Heart left ventricle (tissue), 16 donors: ENCODE measurements around the gene BRSK1. TPM values are rescaled to one million over a fixed set of nuclear protein-coding genes. Genes with fewer than 3 reads are reported as not detected.

ENCODE experiments used
- ATAC-seq, 4 donors: fragments of 200-7000 bp; cut with Tn5 transposase; one replicate each; pipeline ENCODE4 v1.9.1; 2020 to 2022; ENCODE audit warnings: moderate library complexity in 4 of 4, mild to moderate bottlenecking in 3 of 4, moderate number of reproducible peaks in 1 of 4
- DNase-seq, 5 donors: peaks; one replicate each; pipeline ENCODE4 v3.0.0-alpha.2; 2020
- H3K27ac ChIP-seq, 12 donors: fragments of 200-600 bp; sonication (generic) in 4 of 12; one replicate each; pipeline versions ENCODE4 v1.5.0 to v1.8.0; 2016 to 2022; ENCODE audit warnings: mild to moderate bottlenecking in 2 of 12
- H3K27me3 ChIP-seq, 9 donors: fragments of 200-600 bp; sonication (generic) in 2 of 9; one replicate each; pipeline versions ENCODE4 v1.5.1 to v1.8.0; 2016 to 2022; ENCODE audit warnings: mild to moderate bottlenecking in 3 of 9
- H3K36me3 ChIP-seq, 9 donors: fragments of 200-600 bp; sonication (generic) in 2 of 9; one replicate each; pipeline versions ENCODE4 v1.5.0 to v1.8.0; 2018 to 2022; ENCODE audit warnings: mild to moderate bottlenecking in 2 of 9
- H3K4me1 ChIP-seq, 12 donors: fragments of 200-600 bp; sonication (generic) in 4 of 12; one replicate each; pipeline versions ENCODE4 v1.5.0 to v1.8.0; 2016 to 2022; ENCODE audit warnings: mild to moderate bottlenecking in 3 of 12
- H3K4me3 ChIP-seq, 12 donors: fragments of 200-600 bp; sonication (generic) in 4 of 12; one replicate each; pipeline versions ENCODE4 v1.5.0 to v1.8.0; 2017 to 2022; ENCODE audit warnings: mild to moderate bottlenecking in 9 of 12, moderate library complexity in 4 of 12
- H3K9me3 ChIP-seq, 12 donors: fragments of 200-600 bp; sonication (generic) in 4 of 12; one replicate each; pipeline versions ENCODE4 v1.5.0 to v1.8.0; 2016 to 2022; ENCODE audit warnings: mild to moderate bottlenecking in 1 of 12
- POLR2A ChIP-seq, 2 donors: fragments of 450-650 bp; IDR thresholded peaks; one replicate each; pipeline ENCODE4 v1.6.1; 2017; ENCODE audit warnings: antibody characterized with exemption in 2 of 2, mild to moderate bottlenecking in 2 of 2, moderate library complexity in 2 of 2
- WGBS, 4 donors: extraction: QIAGEN DNeasy Blood & Tissue Kit in 2 of 4; methylation state at CpG; one replicate each; pipeline versions ENCODE4 v1.1.5 to v1.1.7; 2013 to 2018; 5-methylcytosine and 5-hydroxymethylcytosine counted together
- intact Hi-C, 10 donors: fragments of 100-400 bp; cut with DNase I; formaldehyde crosslinking; loops; one replicate each; pipeline versions ENCODE4 v1.11.1 to v1.14.2; 2022
- polyA plus RNA-seq, 2 donors: library from polyadenylated mRNA; stranded (reverse); fragments of 200-250 nt; gene quantifications; one replicate each; pipeline ENCODE4 v1.2.3, GENCODE V29; 2013
- total RNA-seq, 9 donors: library from RNA; depleted of rRNA in 2 of 9; stranded (reverse); fragments of >200 nt in 2 of 9; fragmentation: NEBNext Ultra II Directional in 3 of 9; extraction: Animal tissue kit (Norgen Biotek cat#: 25700) in 3 of 9; gene quantifications; one replicate each; pipeline versions ENCODE4 v1.1.0 to v1.2.4, GENCODE V29; 2016 to 2023
- TF ChIP-seq, protein P1 (sequence below), 12 donors: fragments of 200-600 bp; sonication (generic) in 4 of 12; IDR thresholded peaks; one replicate each; pipeline versions ENCODE4 v1.5.0 to v1.8.0; 2018 to 2022; ENCODE audit warnings: antibody characterized with exemption in 12 of 12, mild to moderate bottlenecking in 5 of 12
- donor health status: ischemic (EF 13 %, LVEDD 7.1; RV severe dilation, severe dysfunction).
- donor health status: healthy with polysubstance abuse.
- donor health status: DM: no; HTN: yes; CAD: no.
- donor health status: DM: no; HTN: no; CAD: no.
- donor health status: ischemic (EF 25% LVEDD 6.9; RV normal size, moderate dysfunction).
- donor health status: ischemic (EF 25% LVEDD 5.7; RV mildly dilated, moderate dysfunction).
- donor health status: healthy.
- donor health status: DM: yes; HTN: yes; CAD: no.
- donor health status: ischemic (EF 35%, LVEDD 5.7; RV mildly dilated, moderate dysfunction).
- donor health status: nonischemic (EF 11% LVEDD 7.7; RV severe dilation, severe dysfunction).
- donor health status: DM: yes; HTN: yes; CAD: no.
- donor health status: PGD.
- donor health status: ischemic (EF 29% LVEDD 5.4; RV normal size, mild dysfunction).
- donor health status: nonischemic (EF 23%, LVEDD 6.1; RV moderate dilation, normal function).

The BRSK1 gene
- total and polyA plus RNA-seq, 11 donors, result 1.6 to 7.4 (median 2.1) TPM

DNA sequence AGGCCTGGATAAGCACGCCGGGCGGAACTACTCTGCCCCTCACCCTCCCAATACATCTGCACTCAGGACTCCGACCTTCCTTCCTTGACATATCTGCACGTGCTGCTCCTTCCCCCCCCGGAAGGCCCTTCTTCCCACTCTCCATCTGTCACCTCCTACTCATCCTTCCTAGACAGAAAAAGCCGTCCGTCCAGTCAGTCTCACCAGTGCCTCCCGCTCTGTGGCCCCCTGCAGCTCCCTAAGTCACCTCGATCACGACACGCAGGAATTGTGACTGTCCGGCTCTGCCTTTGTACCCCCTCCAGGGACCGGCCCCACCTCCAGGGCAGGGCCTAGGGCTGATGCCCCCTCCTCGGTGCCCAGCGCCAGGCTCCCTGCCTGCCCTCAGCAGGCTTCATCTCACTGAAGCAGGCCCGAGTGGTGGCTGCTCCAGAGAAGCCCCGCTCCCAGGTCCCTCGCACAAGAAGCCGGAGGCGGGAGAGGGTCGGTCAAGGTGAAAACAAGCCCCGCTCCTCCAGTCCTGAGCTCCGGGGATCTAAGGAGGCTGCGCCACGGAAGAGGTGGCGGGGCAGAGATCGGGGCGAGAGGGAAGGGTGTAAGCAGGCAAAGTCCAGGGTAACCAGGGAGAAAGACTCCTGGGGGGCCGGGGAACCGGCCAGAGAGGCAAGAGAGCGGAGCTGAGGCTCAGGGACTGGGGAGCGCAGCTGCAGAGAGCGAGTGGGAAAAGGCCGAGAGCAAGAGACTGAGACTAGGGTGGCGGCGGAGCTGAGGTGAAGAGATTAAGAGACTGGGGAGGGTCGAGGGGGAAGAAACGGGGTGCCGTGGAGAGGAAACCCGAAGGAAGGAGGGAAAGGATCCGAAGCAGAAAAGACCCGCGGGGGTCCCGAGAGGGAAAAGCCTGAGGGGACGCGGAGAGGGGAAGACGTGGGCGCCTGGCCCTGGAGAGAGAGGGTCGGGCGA, 26.1 kb upstream of the BRSK1 start:
- Histone ChIP-seq H3K4me1 (peaks cover 4 to 63% (median 52%) of the 10 kb centered on the region in 12 donors), H3K27ac (peak overlapping the region in 11 of 12 donors; percentile 85 to 98 (median 94)), H3K36me3 (peaks cover 0 to 9% (median 0%) of the 10 kb centered on the region in 9 donors), H3K27me3 (no peaks in the 10 kb centered on the region), H3K4me3 (peak overlapping the region; percentile 76 to 99 (median 94)), H3K9me3 (no peaks in the 10 kb centered on the region)
- DNase-seq (no peak), ATAC-seq (no peak)
- intact Hi-C loops, result loop anchor here in 4 of 10 donors (1.0 to 5.0 kb wide), 4 partner anchors 23 to 45 kb away; partner anchors contain the start of gene HSPBP1 (in 1 of the 4)
- WGBS, 4 donors, result 2 to 4% (median 3%) methylated on average over 45 to 51 of the region's 51 CpGs
- no peak for TF ChIP-seq POLR2A (IDR thresholded peaks at IDR 0.05)
- TF ChIP-seq, protein P1, sequence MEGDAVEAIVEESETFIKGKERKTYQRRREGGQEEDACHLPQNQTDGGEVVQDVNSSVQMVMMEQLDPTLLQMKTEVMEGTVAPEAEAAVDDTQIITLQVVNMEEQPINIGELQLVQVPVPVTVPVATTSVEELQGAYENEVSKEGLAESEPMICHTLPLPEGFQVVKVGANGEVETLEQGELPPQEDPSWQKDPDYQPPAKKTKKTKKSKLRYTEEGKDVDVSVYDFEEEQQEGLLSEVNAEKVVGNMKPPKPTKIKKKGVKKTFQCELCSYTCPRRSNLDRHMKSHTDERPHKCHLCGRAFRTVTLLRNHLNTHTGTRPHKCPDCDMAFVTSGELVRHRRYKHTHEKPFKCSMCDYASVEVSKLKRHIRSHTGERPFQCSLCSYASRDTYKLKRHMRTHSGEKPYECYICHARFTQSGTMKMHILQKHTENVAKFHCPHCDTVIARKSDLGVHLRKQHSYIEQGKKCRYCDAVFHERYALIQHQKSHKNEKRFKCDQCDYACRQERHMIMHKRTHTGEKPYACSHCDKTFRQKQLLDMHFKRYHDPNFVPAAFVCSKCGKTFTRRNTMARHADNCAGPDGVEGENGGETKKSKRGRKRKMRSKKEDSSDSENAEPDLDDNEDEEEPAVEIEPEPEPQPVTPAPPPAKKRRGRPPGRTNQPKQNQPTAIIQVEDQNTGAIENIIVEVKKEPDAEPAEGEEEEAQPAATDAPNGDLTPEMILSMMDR (IDR thresholded peaks at IDR 0.05), result no peak

DNA sequence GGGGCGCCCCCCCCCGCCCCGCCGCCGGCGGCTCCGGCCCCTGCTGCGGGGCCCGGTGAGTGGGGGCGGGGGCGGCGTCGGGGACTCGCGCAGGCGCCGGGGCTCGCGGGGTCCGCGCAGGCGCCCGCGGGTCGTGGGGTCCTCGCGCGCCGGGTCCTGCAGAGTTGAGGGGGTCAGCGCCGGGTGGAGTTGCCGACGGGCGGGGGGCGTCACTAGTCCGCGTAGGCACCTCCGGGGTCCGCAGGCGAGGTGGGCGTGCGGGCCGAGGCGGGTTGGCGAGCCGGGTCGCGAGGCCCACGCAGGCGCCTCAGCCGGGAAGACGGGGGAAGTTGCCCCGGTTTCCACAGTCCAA, 25.3 kb upstream of the BRSK1 start:
- H3K27ac ChIP-seq, result peak overlapping the region; percentile 80 to 98 (median 94)
- intact Hi-C loops, result loop anchor here in 4 of 10 donors (1.0 to 5.0 kb wide), 4 partner anchors 22 to 46 kb away; partner anchors contain the start of gene HSPBP1 (in 1 of the 4)
- ATAC-seq (peak in 3 of 4 donors; percentile 2 to 29 (median 8)), DNase-seq (no peak)
- H3K4me1 ChIP-seq, result peaks cover 4 to 56% (median 47%) of the 10 kb centered on the region in 12 donors
- TF ChIP-seq POLR2A (IDR thresholded peaks at IDR 0.05), result no peak
- TF ChIP-seq, protein P1 (IDR thresholded peaks at IDR 0.05), result no peak
- H3K9me3 ChIP-seq, result no peaks in the 10 kb centered on the region
- 0 to 1% (median 1%) methylated on average over 2 to 53 of the region's 53 CpGs; no CpG with 5 or more reads in 1 of the 4 donors for WGBS, 4 donors
- peak overlapping the region; percentile 76 to 99 (median 94) for H3K4me3 ChIP-seq
- peaks cover 0 to 8% (median 0%) of the 10 kb centered on the region in 9 donors for H3K36me3 ChIP-seq
- H3K27me3 ChIP-seq, result no peaks in the 10 kb centered on the region

DNA sequence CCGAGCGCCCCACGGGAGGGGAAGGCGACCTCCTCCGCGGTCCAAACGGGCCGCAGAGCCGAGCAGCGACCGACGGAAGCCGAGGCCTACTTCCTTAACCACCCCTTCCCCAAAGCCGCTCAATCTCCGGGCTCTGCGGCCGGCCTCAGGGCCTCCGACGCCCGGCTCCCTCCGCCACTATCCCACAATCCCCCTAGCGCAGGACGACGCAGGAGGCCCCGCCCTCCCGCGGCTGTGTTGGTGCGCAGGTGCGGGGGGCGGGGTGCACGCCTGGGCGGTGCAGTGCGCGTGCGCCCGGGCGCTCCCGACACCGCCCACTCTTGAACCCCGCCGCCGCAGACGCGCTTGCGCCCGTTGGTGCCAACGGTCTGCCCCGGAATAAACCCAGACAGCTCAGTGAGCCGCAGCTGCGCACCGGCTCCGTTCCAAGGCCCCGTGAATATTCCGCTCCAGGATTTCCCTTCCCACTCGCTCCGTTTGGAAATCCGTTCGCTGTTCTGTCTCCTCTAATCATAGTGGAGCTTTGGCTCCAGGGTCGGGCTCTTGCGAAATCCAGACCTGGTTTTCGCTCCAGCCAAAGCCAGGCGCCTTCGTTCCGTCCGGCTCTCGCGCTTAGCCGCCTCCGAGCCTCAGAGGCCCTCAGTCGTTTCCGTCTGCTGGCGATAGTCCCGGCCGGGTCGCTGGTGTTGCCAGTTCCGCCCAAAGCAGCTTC, 24.8 kb upstream of the BRSK1 start, which contains the start of gene PPP6R1:
TSS of gene PPP6R1 (minus strand) at position 190 of the 712 bp plus-strand sequence. CDS start 11,914 bp downstream, outside the sequence.
- DNase-seq, result peak; percentile 97 to 98 (median 98)
- peak; percentile 94 to 97 (median 96) for ATAC-seq
- WGBS, 4 donors, result 0 to 1% (median 1%) methylated on average over 45 to 76 of the region's 76 CpGs
- TF ChIP-seq, protein P1 (IDR thresholded peaks at IDR 0.05), result no peak
- TF ChIP-seq POLR2A (IDR thresholded peaks at IDR 0.05), result peak in 1 of 2 donors; percentile 91
- Histone ChIP-seq H3K4me3 (peak within 1 kb of the TSS; percentile 76 to 99 (median 94)), H3K27ac (peak within 1 kb of the TSS; percentile 85 to 98 (median 94)), H3K4me1 (peaks cover 4 to 50% (median 43%) of the 10 kb centered on the region in 12 donors), H3K9me3 (no peaks in the 10 kb centered on the region), H3K27me3 (no peaks in the 10 kb centered on the region), H3K36me3 (peaks cover 0 to 5% (median 0%) of the 10 kb centered on the region in 9 donors)
- intact Hi-C loops, result loop anchor here in 6 of 10 donors (1.0 to 5.0 kb wide), 7 partner anchors 21 to 202 kb away; partner anchors contain the start of genes HSPBP1 (in 3 of the 6), KMT5C (in 2 of the 6), ISOC2 (in 1 of the 6) and RPL28 (in 1 of the 6)
